ENCODE data around the gene AFF3. TPM values are rescaled to one million over a fixed set of nuclear protein-coding genes. Genes with fewer than 3 reads are reported as not detected.
"Not testable (repeated sequence)": the region's sequence is repeated elsewhere in the genome, so short reads cannot be mapped to it uniquely, and the experiment has no call there.

The AFF3 gene
- total and polyA plus RNA-seq, 2 of the 4 experiments (the other 2 are of a cell fraction), result 12.9 to 14.3 TPM

DNA sequence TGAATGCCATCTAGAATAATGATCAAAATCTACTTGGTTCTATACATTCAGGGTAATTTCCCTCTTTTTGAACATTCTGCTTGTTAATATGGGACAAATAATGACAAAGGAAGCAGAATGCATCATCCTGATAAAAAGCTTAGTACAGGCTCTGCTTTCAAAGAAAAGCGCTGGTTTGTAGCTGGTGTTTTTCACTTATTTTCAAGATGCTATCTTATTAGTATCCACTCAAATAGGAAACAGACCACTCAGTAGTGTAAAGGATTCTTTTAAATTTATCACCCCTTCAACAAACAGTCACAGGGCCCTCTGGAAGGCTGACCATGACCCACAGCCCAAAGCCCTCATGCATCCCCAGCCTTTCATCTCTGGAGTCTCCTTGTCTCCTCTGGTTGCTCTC is 18.0 kb upstream of the AFF3 start:
- Histone ChIP-seq H3K9me3 (ENCODE audit: control insufficient read depth, insufficient read depth, low read length) (no peaks in the 10 kb centered on the region; the same call in 1 of the 2 replicates), H3K4me1 (ENCODE audit: control insufficient read depth, insufficient read depth, low read length) (no peaks in the 10 kb centered on the region), H2BK15ac (ENCODE audit: low read depth, low read length) (no peak overlapping the region), H3K27ac (ENCODE audit: insufficient read depth, low read length) (no peak overlapping the region), H3K4ac (ENCODE audit: low read depth, low read length) (no peak overlapping the region), H2AFZ (replicated peaks; ENCODE audit: low read length, poor library complexity) (no peak overlapping the region), H2BK20ac (ENCODE audit: low read depth, low read length) (no peak overlapping the region), H3K79me1 (ENCODE audit: low read depth in 1 of 2, low read length in 2 of 2) (no peaks in the 10 kb centered on the region), H3K4me2 (ENCODE audit: low read depth, low read length) (no peak overlapping the region), H3K9me1 (ENCODE audit: insufficient read depth, low read length) (no peaks in the 10 kb centered on the region), H4K91ac (ENCODE audit: insufficient read depth, low read depth, low read length) (no peak overlapping the region), H3K36me3 (ENCODE audit: control insufficient read depth, insufficient read depth, low read length) (no peaks in the 10 kb centered on the region), H4K8ac (ENCODE audit: low read depth in 2 of 2, low read length in 2 of 2) (no peak overlapping the region), H3K9ac (ENCODE audit: low read depth, low read length) (no peak overlapping the region), H2AK5ac (ENCODE audit: low read depth, low read length) (no peak overlapping the region), H2BK120ac (ENCODE audit: low read depth, low read length) (no peak overlapping the region), H3K27me3 (ENCODE audit: control insufficient read depth, insufficient read depth, low read length) (no peaks in the 10 kb centered on the region), H4K20me1 (ENCODE audit: insufficient read depth, low read length) (no peaks in the 10 kb centered on the region), H4K5ac (ENCODE audit: low read depth, low read length) (no peak overlapping the region), H3K23ac (ENCODE audit: low read depth, low read length) (no peak overlapping the region), H2BK5ac (ENCODE audit: low read depth, low read length, poor library complexity, severe bottlenecking) (no peak overlapping the region), H3K18ac (ENCODE audit: low read depth, low read length) (no peak overlapping the region), H3K14ac (replicated peaks; ENCODE audit: low read depth, low read length) (no peak overlapping the region), H3K4me3 (ENCODE audit: insufficient read depth, low read depth, low read length) (no peak overlapping the region), H3K56ac (ENCODE audit: extremely low read depth, insufficient read depth, low read length) (no peak overlapping the region), H2AK9ac (replicated peaks; ENCODE audit: low read depth, low read length, poor library complexity) (no peak overlapping the region)
- no CpG with 5 or more reads among the region's 1 CpG for WGBS, 2 experiments (ENCODE audit: extremely low coverage in 2 of 2, insufficient read length in 1 of 2)
- ChIA-PET POLR2A (ENCODE audit: unreplicated experiment) (no interaction called here), CTCF (no interaction called here)
- ATAC-seq (ENCODE audit: low read depth) (no peak), DNase-seq (no peak)
- BruUV-seq (replicated peaks), result no TSS peak
- in situ Hi-C loops (cut with MboI; ENCODE audit: low sequenced_read_pairs) (no loop called here), dilution Hi-C loops (cut with HindIII; ENCODE audit: low sequenced_read_pairs, unreplicated experiment) (no loop called here), intact Hi-C loops (cut with micrococcal nuclease) (no loop called here)
- no peak for TF ChIP-seq BHLHE40 (IDR thresholded peaks at IDR 0.05; ENCODE audit: low read depth, low read length)
- no peak for TF ChIP-seq MXI1 (IDR thresholded peaks at IDR 0.05; ENCODE audit: borderline replicate concordance, low read depth, low read length)

DNA sequence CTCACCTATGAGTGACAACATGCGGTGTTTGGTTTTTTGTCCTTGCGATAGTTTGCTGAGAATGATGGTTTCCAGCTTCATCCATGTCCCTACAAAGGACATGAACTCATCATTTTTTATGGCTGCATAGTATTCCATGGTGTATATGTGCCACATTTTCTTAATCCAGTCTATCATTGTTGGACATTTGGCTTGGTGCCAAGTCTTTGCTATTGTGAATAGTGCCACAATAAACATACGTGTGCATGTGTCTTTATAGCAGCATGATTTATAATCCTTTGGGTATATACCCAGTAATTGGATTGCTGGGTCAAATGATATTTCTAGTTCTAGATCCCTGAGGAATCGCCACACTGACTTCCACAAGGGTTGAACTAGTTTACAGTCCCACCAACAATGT is 9.4 kb upstream of the AFF3 start:
- H2AK9ac ChIP-seq (replicated peaks; ENCODE audit: low read depth, low read length, poor library complexity); dilution Hi-C loops (cut with HindIII; ENCODE audit: low sequenced_read_pairs, unreplicated experiment); H3K79me1 ChIP-seq (ENCODE audit: low read depth in 1 of 2, low read length in 2 of 2); H3K36me3 ChIP-seq (ENCODE audit: control insufficient read depth, insufficient read depth, low read length); ATAC-seq (ENCODE audit: low read depth); H4K5ac ChIP-seq (ENCODE audit: low read depth, low read length); H3K4me3 ChIP-seq (ENCODE audit: insufficient read depth, low read depth, low read length); CTCF ChIA-PET; H3K14ac ChIP-seq (replicated peaks; ENCODE audit: low read depth, low read length); H2BK120ac ChIP-seq (ENCODE audit: low read depth, low read length); H4K91ac ChIP-seq (ENCODE audit: insufficient read depth, low read depth, low read length); H2BK15ac ChIP-seq (ENCODE audit: low read depth, low read length); H4K20me1 ChIP-seq (ENCODE audit: insufficient read depth, low read length); H2BK5ac ChIP-seq (ENCODE audit: low read depth, low read length, poor library complexity, severe bottlenecking); H2AK5ac ChIP-seq (ENCODE audit: low read depth, low read length); DNase-seq; intact Hi-C loops (cut with micrococcal nuclease); H3K9me1 ChIP-seq (ENCODE audit: insufficient read depth, low read length); H3K4ac ChIP-seq (ENCODE audit: low read depth, low read length); H3K23ac ChIP-seq (ENCODE audit: low read depth, low read length); in situ Hi-C loops (cut with MboI; ENCODE audit: low sequenced_read_pairs); POLR2A ChIA-PET (ENCODE audit: unreplicated experiment); H4K8ac ChIP-seq (ENCODE audit: low read depth in 2 of 2, low read length in 2 of 2); H2BK20ac ChIP-seq (ENCODE audit: low read depth, low read length); H3K18ac ChIP-seq (ENCODE audit: low read depth, low read length); H2AFZ ChIP-seq (replicated peaks; ENCODE audit: low read length, poor library complexity); BruUV-seq (replicated peaks); H3K4me1 ChIP-seq (ENCODE audit: control insufficient read depth, insufficient read depth, low read length); H3K9ac ChIP-seq (ENCODE audit: low read depth, low read length); H3K56ac ChIP-seq (ENCODE audit: extremely low read depth, insufficient read depth, low read length); H3K27me3 ChIP-seq (ENCODE audit: control insufficient read depth, insufficient read depth, low read length); H3K9me3 ChIP-seq (ENCODE audit: control insufficient read depth, insufficient read depth, low read length); H3K27ac ChIP-seq (ENCODE audit: insufficient read depth, low read length); H3K4me2 ChIP-seq (ENCODE audit: low read depth, low read length): not testable (repeated sequence)
- WGBS, 2 experiments (ENCODE audit: extremely low coverage in 2 of 2, insufficient read length in 1 of 2), result no CpG with 5 or more reads among the region's 4 CpGs

All from IMR-90 (cell line).